Heart left ventricle (tissue), 13 donors: ENCODE results near the gene RPTOR.

Source experiments
- CTCF ChIP-seq, 12 donors: fragments of 200-600 bp; sonication (generic) in 4 of 12; IDR thresholded peaks; one replicate each; pipeline versions ENCODE4 v1.5.0 to v1.8.0; 2018 to 2022; ENCODE audit warnings: antibody characterized with exemption in 12 of 12, mild to moderate bottlenecking in 5 of 12
- POLR2A ChIP-seq, 2 donors: fragments of 450-650 bp; IDR thresholded peaks; one replicate each; pipeline ENCODE4 v1.6.1; 2017; ENCODE audit warnings: antibody characterized with exemption in 2 of 2, mild to moderate bottlenecking in 2 of 2, moderate library complexity in 2 of 2
- donor health status: ischemic (EF 13 %, LVEDD 7.1; RV severe dilation, severe dysfunction).
- donor health status: DM: no; HTN: yes; CAD: no.
- donor health status: DM: no; HTN: no; CAD: no.
- donor health status: ischemic (EF 25% LVEDD 6.9; RV normal size, moderate dysfunction).
- donor health status: ischemic (EF 25% LVEDD 5.7; RV mildly dilated, moderate dysfunction).
- donor health status: ischemic (EF 35%, LVEDD 5.7; RV mildly dilated, moderate dysfunction).
- donor health status: nonischemic (EF 11% LVEDD 7.7; RV severe dilation, severe dysfunction).
- donor health status: DM: yes; HTN: yes; CAD: no.
- donor health status: PGD.
- donor health status: ischemic (EF 29% LVEDD 5.4; RV normal size, mild dysfunction).
- donor health status: nonischemic (EF 23%, LVEDD 6.1; RV moderate dilation, normal function).

DNA sequence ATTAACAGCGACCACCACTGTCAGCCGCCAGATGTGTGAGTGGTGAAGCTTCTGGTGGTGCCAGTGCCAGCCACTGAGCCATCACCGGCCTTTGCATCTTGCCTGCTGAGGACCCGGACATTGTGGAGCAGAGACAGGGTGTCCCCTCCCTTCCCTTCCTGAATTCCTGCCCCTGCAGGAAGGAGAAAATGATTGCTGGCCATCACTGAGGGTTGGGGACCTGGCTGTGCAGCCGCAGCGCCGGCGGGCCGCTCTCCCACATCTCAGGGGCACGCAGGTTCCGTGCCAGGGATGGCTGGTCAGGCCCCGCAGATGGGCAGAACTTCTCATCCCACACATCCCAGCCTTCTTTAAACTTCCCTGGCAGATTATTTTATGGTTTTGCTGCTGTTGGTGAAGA, 56.5 kb downstream of the RPTOR start:
- TF ChIP-seq CTCF (IDR thresholded peaks at IDR 0.05) (no peak), POLR2A (IDR thresholded peaks at IDR 0.05) (no peak)
